Measurements from ENCODE around the gene CCRL2. TPM values are rescaled to one million over a fixed set of nuclear protein-coding genes. Genes with fewer than 3 reads are reported as not detected.

The CCRL2 gene
- total and polyA plus RNA-seq, 11 donors, result 0.70 to 8.1 (median 1.7) TPM

- WGBS, 4 donors, result 81 to 84% (median 83%) methylated on average over 9 of the region's 9 CpGs
- Histone ChIP-seq H3K4me3 (no peak overlapping the region), H3K4me1 (peaks cover 0 to 27% (median 19%) of the 10 kb centered on the region in 12 donors), H3K27ac (no peak overlapping the region), H3K9me3 (no peaks in the 10 kb centered on the region), H3K36me3 (no peaks in the 10 kb centered on the region), H3K27me3 (no peaks in the 10 kb centered on the region)
- intact Hi-C loops (cut with DNase I), result no loop called here
- no peak for DNase-seq
- ATAC-seq, result no peak
- TF ChIP-seq CTCF (IDR thresholded peaks at IDR 0.05) (no peak), POLR2A (IDR thresholded peaks at IDR 0.05) (no peak)
These were observed 11.0 kb downstream of the CCRL2 start for GRCh38 chr3:46417841-46418611.

- DNase-seq (no peak), ATAC-seq (no peak)
- H3K9me3 ChIP-seq, result no peaks in the 10 kb centered on the region
- H3K4me1 ChIP-seq, result peaks cover 0 to 18% (median 12%) of the 10 kb centered on the region in 12 donors
- intact Hi-C loops (cut with DNase I), result loop anchor here in 5 of 10 donors (10.0 kb wide), 3 partner anchors 45 to 335 kb away; partner anchors contain the start of gene CCR5 (in 1 of the 5)
- WGBS, 4 donors, result 88 to 98% (median 95%) methylated on average over 3 to 4 of the region's 4 CpGs
- no peaks in the 10 kb centered on the region for H3K27me3 ChIP-seq
- TF ChIP-seq CTCF (IDR thresholded peaks at IDR 0.05), result no peak
- TF ChIP-seq POLR2A (IDR thresholded peaks at IDR 0.05), result no peak
- no peak overlapping the region for H3K4me3 ChIP-seq
- H3K36me3 ChIP-seq, result no peaks in the 10 kb centered on the region
- H3K27ac ChIP-seq, result no peak overlapping the region
These were observed 12.8 kb downstream of the CCRL2 start for GRCh38 chr3:46419816-46420215.

- Histone ChIP-seq H3K36me3 (no peaks in the 10 kb centered on the region), H3K4me1 (peaks cover 0 to 18% (median 10%) of the 10 kb centered on the region in 12 donors), H3K9me3 (no peaks in the 10 kb centered on the region), H3K27ac (no peak overlapping the region), H3K27me3 (no peaks in the 10 kb centered on the region), H3K4me3 (no peak overlapping the region)
- ATAC-seq (no peak), DNase-seq (no peak)
- intact Hi-C loops (cut with DNase I), result loop anchor here in 5 of 10 donors (10.0 kb wide), 3 partner anchors 46 to 336 kb away; partner anchors contain the start of gene CCR5 (in 1 of the 5)
- no peak for TF ChIP-seq POLR2A (IDR thresholded peaks at IDR 0.05)
- no peak for TF ChIP-seq CTCF (IDR thresholded peaks at IDR 0.05)
- WGBS, 4 donors, result 52 to 68% (median 64%) methylated on average over 2 of the region's 2 CpGs
These were observed 13.9 kb downstream of the CCRL2 start for GRCh38 chr3:46420931-46421330.

GRCh38 chr3:46422617-46423016, 15.6 kb downstream of the CCRL2 start:
- no peak overlapping the region for H3K4me3 ChIP-seq
- no peak for ATAC-seq
- H3K27me3 ChIP-seq, result no peaks in the 10 kb centered on the region
- TF ChIP-seq POLR2A (IDR thresholded peaks at IDR 0.05) (no peak), CTCF (IDR thresholded peaks at IDR 0.05) (no peak)
- intact Hi-C loops (cut with DNase I), result loop anchor here in 5 of 10 donors (10.0 kb wide), 3 partner anchors 48 to 338 kb away; partner anchors contain the start of gene CCR5 (in 1 of the 5)
- H3K27ac ChIP-seq, result no peak overlapping the region
- no peaks in the 10 kb centered on the region for H3K36me3 ChIP-seq
- H3K9me3 ChIP-seq, result no peaks in the 10 kb centered on the region
- 87 to 91% (median 90%) methylated on average over 5 to 6 of the region's 6 CpGs for WGBS, 4 donors
- peaks cover 0 to 9% (median 0%) of the 10 kb centered on the region in 12 donors for H3K4me1 ChIP-seq
- DNase-seq, result no peak

Measured in heart left ventricle (tissue), 16 donors.